SH-SY5Y (cell line): Measurements from ENCODE around the gene RBFOX2.

Experiments
- GATA2 ChIP-seq: IDR thresholded peaks from 2 replicates; pipeline ENCODE4 v1.6.1; 2011; ENCODE audit warnings: mild to moderate bottlenecking, low read depth, low read length
- GATA3 ChIP-seq: IDR thresholded peaks from 2 replicates; pipeline ENCODE4 v1.6.1; 2011; ENCODE audit warnings: low read depth, mild to moderate bottlenecking, low read length, moderate library complexity

The RBFOX2 gene

GRCh38 chr22:35844886-35845285 is 183.7 kb downstream of the RBFOX2 start:
- no peak for TF ChIP-seq GATA2
- no peak for TF ChIP-seq GATA3

- no peak for TF ChIP-seq GATA2
- TF ChIP-seq GATA3: no peak
These were observed 185.7 kb downstream of the RBFOX2 start for GRCh38 chr22:35842954-35843353.

GRCh38 chr22:35842519-35842913 is 186.1 kb downstream of the RBFOX2 start:
- TF ChIP-seq GATA2 (peak; percentile 66), GATA3 (no peak)

- TF ChIP-seq GATA3 (no peak), GATA2 (no peak)
These were observed 186.6 kb downstream of the RBFOX2 start for GRCh38 chr22:35841907-35842518.

GRCh38 chr22:35840302-35840739 is 188.3 kb downstream of the RBFOX2 start:
- TF ChIP-seq GATA3: no peak
- peak; percentile 9; the same call in 1 of the 2 replicates for TF ChIP-seq GATA2

GRCh38 chr22:35839841-35840301 is 188.8 kb downstream of the RBFOX2 start:
- TF ChIP-seq GATA2 (no peak), GATA3 (no peak)

- TF ChIP-seq GATA3 (no peak), GATA2 (no peak)
These were observed 189.6 kb downstream of the RBFOX2 start for GRCh38 chr22:35838855-35839576.

- TF ChIP-seq GATA2 (no peak), GATA3 (no peak)
These were observed 191.4 kb downstream of the RBFOX2 start for GRCh38 chr22:35837101-35837727.

GRCh38 chr22:35835998-35836691 is 192.5 kb downstream of the RBFOX2 start:
- TF ChIP-seq GATA3 (no peak), GATA2 (peak; percentile 29; the same call in 1 of the 2 replicates)

- TF ChIP-seq GATA3 (no peak), GATA2 (no peak)
These were observed 193.2 kb downstream of the RBFOX2 start for GRCh38 chr22:35835267-35835997.

- TF ChIP-seq GATA2: no peak
- TF ChIP-seq GATA3: no peak
These were observed 194.6 kb downstream of the RBFOX2 start for GRCh38 chr22:35834061-35834460.

GRCh38 chr22:35830305-35830704 is 198.3 kb downstream of the RBFOX2 start:
- TF ChIP-seq GATA2: no peak
- no peak for TF ChIP-seq GATA3

- TF ChIP-seq GATA2 (no peak), GATA3 (no peak)
These were observed 204.4 kb downstream of the RBFOX2 start for GRCh38 chr22:35824256-35824655.

- TF ChIP-seq GATA2 (no peak), GATA3 (no peak)
These were observed 207.0 kb downstream of the RBFOX2 start for GRCh38 chr22:35821654-35822053.
